ENCODE data around the gene ZSCAN1.
A peak's percentile ranks its signal among the peaks of the same experiment; 100 is the strongest.

Gene ZSCAN1

DNA sequence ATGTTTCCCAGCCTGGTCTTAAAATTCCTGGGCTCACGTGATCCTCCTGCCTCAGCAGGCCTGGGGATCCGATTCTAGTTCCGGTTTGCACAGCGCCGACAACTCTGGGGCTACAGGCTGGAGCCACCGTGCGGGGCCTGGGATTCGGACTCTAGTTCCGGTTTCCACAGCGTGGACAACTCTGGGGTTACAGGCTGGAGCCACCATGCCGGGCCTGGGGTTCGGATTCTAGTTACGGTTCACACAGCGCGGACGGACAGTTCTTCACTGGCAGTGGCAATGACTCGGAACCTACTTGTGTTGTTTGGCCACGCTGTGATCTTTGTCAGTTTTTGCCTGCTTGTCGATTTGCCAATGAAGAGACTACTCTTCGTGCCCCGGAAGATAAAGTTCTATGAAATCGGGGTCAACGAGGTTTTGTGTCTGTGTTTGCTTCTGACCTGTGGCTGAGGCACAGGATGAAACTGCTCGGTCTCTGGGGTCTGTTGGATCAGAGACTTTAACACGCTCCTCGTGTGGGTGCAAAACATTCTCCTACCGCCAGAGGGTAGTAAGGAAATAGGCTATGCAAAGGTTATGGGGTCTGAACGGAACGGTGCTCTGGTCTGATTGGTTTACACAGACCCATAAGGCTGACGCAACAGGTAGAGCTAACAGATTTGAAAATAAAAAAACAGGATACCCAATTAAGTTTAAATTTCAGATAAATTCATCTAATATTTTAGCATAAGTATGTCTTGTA lies 12.1 kb upstream of the ZSCAN1 start:
- POLR2A ChIA-PET: no interaction called here
- peak; percentile 25 for DNase-seq (ENCODE audit: extremely low spot score)

DNA sequence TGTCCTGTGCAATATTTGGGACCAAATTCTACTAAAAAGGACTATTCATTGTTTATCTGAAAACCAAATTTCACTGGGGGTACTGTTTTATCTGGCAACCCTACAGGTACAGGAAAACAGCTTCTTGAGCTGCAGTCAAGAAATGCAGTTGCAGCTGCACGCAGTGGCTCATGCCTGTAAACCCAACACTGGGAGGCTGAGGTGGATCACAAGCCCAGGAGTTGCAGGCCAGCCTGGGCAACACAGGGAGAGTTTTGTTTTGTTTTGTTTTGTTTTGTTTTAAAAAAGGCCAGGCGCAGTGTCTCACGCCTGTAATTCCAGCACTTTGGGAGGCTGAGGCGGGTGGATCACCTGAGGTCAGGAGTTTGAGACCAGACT lies 11.6 kb upstream of the ZSCAN1 start:
- CTCF ChIA-PET: no interaction called here
- POLR2A ChIA-PET: no interaction called here
- TF ChIP-seq FOXM1 (IDR thresholded peaks at IDR 0.05; ENCODE audit: borderline replicate concordance): no peak
- no peak for TF ChIP-seq ARNT (IDR thresholded peaks at IDR 0.05)
- no peak for TF ChIP-seq HDGF (IDR thresholded peaks at IDR 0.05; ENCODE audit: borderline replicate concordance)
- no peak for TF ChIP-seq BHLHE40 (IDR thresholded peaks at IDR 0.05; ENCODE audit: borderline replicate concordance)
- no peak for TF ChIP-seq SP1 (IDR thresholded peaks at IDR 0.05)
- no peak for TF ChIP-seq CTBP1 (IDR thresholded peaks at IDR 0.05; ENCODE audit: borderline replicate concordance)
- TF ChIP-seq SUZ12 (IDR thresholded peaks at IDR 0.05): no peak
- no peak for TF ChIP-seq NFRKB (IDR thresholded peaks at IDR 0.05)
- DNase-seq (ENCODE audit: extremely low spot score): no peak

More for the DNA sequence above, 12.1 kb upstream of the ZSCAN1 start:
- CTCF ChIA-PET: no interaction called here
- TF ChIP-seq, protein P1, sequence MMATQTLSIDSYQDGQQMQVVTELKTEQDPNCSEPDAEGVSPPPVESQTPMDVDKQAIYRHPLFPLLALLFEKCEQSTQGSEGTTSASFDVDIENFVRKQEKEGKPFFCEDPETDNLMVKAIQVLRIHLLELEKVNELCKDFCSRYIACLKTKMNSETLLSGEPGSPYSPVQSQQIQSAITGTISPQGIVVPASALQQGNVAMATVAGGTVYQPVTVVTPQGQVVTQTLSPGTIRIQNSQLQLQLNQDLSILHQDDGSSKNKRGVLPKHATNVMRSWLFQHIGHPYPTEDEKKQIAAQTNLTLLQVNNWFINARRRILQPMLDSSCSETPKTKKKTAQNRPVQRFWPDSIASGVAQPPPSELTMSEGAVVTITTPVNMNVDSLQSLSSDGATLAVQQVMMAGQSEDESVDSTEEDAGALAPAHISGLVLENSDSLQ (IDR thresholded peaks at IDR 0.05): no peak
- TF ChIP-seq ZNF384 (IDR thresholded peaks at IDR 0.05): no peak

DNA sequence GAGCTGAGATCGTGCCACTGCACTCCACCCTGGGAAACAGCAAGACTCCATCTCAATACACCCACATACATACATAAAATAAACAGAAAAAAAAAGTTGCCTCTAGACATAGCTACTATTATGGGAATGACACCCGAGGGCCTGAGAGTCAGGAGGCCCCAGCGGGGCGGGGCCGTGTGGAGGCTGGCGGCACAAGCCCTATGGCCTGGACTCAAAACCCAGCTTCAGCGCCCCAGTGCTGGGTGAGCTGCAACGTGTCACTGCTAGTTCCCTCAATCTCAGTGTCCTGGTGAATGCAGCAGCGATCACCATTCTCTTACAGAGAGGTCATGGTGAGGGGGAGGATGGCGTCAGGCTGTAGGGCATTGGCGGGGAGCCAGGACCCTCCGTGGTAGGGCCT lies 9.2 kb upstream of the ZSCAN1 start:
- DNase-seq (ENCODE audit: extremely low spot score): no peak
- POLR2A ChIA-PET: no interaction called here
- CTCF ChIA-PET: no interaction called here
- TF ChIP-seq TARDBP (IDR thresholded peaks at IDR 0.05) (no peak), L3MBTL2 (conservative IDR thresholded peaks at IDR 0.05) (no peak), ELF4 (IDR thresholded peaks at IDR 0.05) (no peak), SUZ12 (IDR thresholded peaks at IDR 0.05) (no peak), FOXK2 (IDR thresholded peaks at IDR 0.05) (no peak), HDGF (IDR thresholded peaks at IDR 0.05; ENCODE audit: borderline replicate concordance) (no peak), FOXM1 (IDR thresholded peaks at IDR 0.05; ENCODE audit: borderline replicate concordance) (no peak), FOXA1 (IDR thresholded peaks at IDR 0.05) (no peak), SP1 (IDR thresholded peaks at IDR 0.05) (no peak), LEF1 (IDR thresholded peaks at IDR 0.05; ENCODE audit: borderline replicate concordance) (no peak), CTBP1 (IDR thresholded peaks at IDR 0.05; ENCODE audit: borderline replicate concordance) (no peak), ARNT (IDR thresholded peaks at IDR 0.05) (no peak), NFRKB (IDR thresholded peaks at IDR 0.05) (no peak), BHLHE40 (IDR thresholded peaks at IDR 0.05; ENCODE audit: borderline replicate concordance) (no peak)
- TF ChIP-seq, protein P1 (IDR thresholded peaks at IDR 0.05): no peak

GRCh38 chr19:58034477-58034793 lies 610 bp downstream of the ZSCAN1 start:
- no peak for DNase-seq (ENCODE audit: extremely low spot score)
- TF ChIP-seq SUZ12 (IDR thresholded peaks at IDR 0.05) (no peak), FOXM1 (IDR thresholded peaks at IDR 0.05; ENCODE audit: borderline replicate concordance) (no peak)
- ChIA-PET POLR2A (no interaction called here), CTCF (no interaction called here)

DNA sequence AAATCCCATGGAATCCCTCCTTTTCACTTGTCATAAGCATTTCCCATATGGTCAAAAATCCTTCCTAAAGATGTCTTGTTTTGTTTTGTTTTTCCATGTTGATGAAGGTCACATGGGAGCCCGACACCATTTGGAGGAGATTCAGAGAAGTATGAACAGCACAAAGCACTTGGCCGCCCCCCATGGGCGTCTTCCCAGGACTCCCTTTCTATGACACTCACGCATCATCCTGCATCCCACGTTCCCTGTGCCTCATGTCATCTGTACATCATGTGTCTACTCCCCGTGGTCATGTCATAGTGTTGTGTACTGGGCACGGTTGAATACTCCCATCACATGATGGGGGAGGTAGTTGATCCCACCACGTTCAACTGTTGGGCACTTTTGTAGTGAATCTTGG lies 2.0 kb downstream of the ZSCAN1 start:
- ChIA-PET POLR2A (no interaction called here), CTCF (no interaction called here)
- DNase-seq (ENCODE audit: extremely low spot score): no peak
- TF ChIP-seq ELF4 (IDR thresholded peaks at IDR 0.05) (no peak), SUZ12 (IDR thresholded peaks at IDR 0.05) (no peak), L3MBTL2 (conservative IDR thresholded peaks at IDR 0.05) (no peak), BHLHE40 (IDR thresholded peaks at IDR 0.05; ENCODE audit: borderline replicate concordance) (no peak), FOXM1 (IDR thresholded peaks at IDR 0.05; ENCODE audit: borderline replicate concordance) (no peak), NFRKB (IDR thresholded peaks at IDR 0.05) (no peak), TARDBP (IDR thresholded peaks at IDR 0.05) (no peak), LEF1 (IDR thresholded peaks at IDR 0.05; ENCODE audit: borderline replicate concordance) (no peak), HDGF (IDR thresholded peaks at IDR 0.05; ENCODE audit: borderline replicate concordance) (no peak)
- TF ChIP-seq, protein P1 (IDR thresholded peaks at IDR 0.05): no peak

DNA sequence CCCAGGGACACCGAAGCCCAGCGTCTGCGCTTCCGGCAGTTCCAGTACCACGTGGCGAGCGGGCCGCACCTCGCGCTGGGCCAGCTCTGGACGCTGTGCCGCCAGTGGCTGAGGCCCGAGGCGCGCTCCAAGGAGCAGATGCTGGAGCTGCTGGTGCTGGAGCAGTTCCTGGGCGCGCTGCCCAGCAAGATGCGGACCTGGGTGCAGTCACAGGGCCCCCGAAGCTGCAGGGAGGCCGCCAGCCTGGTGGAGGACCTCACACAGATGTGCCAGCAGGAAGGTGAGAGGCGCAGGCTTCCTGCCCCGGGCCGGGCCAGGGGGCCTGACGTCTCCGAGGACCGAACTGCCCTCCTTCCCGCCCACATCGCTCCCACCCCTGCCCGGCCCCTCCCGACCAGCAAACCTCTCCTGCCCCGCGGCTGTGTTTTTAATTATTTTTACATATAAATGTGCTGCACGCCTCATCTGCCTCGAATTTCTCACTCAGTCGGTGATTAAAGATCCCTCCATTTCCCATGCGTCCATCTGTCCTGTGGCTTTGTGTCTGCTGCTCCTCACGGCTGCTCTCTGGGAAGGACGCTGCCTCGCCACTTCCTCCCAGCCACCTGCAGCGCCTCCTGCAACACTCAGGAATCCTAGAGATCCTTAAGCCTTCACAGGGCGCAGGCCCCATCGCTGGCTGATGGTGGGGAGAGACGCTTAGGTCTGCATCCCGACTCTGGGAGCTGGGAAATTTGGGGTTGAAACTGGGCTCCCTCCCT lies 4.3 kb downstream of the ZSCAN1 start:
- TF ChIP-seq ARNT (IDR thresholded peaks at IDR 0.05) (no peak), L3MBTL2 (conservative IDR thresholded peaks at IDR 0.05) (no peak), BHLHE40 (IDR thresholded peaks at IDR 0.05; ENCODE audit: borderline replicate concordance) (no peak), FOXA1 (IDR thresholded peaks at IDR 0.05) (no peak), ELF4 (IDR thresholded peaks at IDR 0.05) (no peak), CTBP1 (IDR thresholded peaks at IDR 0.05; ENCODE audit: borderline replicate concordance) (no peak), FOXM1 (IDR thresholded peaks at IDR 0.05; ENCODE audit: borderline replicate concordance) (no peak), SP1 (IDR thresholded peaks at IDR 0.05) (no peak), HDGF (IDR thresholded peaks at IDR 0.05; ENCODE audit: borderline replicate concordance) (no peak), TARDBP (IDR thresholded peaks at IDR 0.05) (no peak), SUZ12 (IDR thresholded peaks at IDR 0.05) (no peak), ZNF384 (IDR thresholded peaks at IDR 0.05) (no peak), LEF1 (IDR thresholded peaks at IDR 0.05; ENCODE audit: borderline replicate concordance) (no peak), NFRKB (IDR thresholded peaks at IDR 0.05) (no peak), FOXK2 (IDR thresholded peaks at IDR 0.05) (no peak)
- TF ChIP-seq, protein P1 (IDR thresholded peaks at IDR 0.05): no peak
- ChIA-PET POLR2A (no interaction called here), CTCF (no interaction called here)
- no peak for DNase-seq (ENCODE audit: extremely low spot score)
